HG03196 (cell line): ENCODE results near the gene KIF7.
"Not testable (repeated sequence)": the region's sequence is repeated elsewhere in the genome, so short reads cannot be mapped to it uniquely, and the experiment has no call there.

Experiments
- ATAC-seq: cut with Tn5 transposase; IDR thresholded peaks from one replicate; pipeline ENCODE4 v1.9.1; 2021; ENCODE audit not compliant: unreplicated experiment

Gene KIF7

DNA sequence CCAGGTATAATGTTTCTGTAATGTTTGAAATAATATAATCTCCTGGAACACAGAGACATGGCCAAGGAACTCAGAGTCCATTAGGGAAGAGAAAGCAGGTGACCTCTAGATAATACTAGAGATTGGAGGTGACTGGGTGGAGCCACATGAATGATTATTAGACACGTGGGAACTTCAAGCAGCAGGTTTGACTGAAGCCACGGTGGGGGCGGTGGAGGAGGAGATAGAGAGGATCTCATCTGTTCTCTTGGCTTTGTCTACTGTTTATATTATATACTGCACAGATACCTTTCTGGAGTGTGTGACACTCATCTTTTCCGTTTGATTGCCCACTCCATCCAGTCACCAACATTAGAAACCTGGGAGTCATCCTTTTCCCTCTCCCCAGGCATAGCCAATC, 33.7 kb downstream of the KIF7 start:
- ATAC-seq: no peak

DNA sequence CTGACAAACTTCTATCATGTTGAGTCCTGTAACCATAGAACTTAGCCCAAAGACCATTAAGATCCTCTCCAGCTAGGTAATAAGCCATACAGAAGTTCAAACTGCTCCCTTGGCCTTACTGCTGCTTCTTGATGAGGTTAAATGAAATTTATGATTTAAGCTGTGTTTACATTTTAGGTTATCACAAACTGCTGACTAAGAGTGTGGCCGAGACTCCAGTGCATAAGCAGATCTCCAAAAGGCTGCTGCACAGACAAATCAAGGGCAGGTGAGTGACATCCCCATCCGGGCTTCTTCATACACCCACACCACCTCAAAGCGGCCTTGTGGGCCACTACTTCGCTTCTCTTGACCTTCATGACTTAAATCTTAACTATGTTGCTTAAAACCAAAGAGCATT, 39.0 kb downstream of the KIF7 start:
- no peak for ATAC-seq

DNA sequence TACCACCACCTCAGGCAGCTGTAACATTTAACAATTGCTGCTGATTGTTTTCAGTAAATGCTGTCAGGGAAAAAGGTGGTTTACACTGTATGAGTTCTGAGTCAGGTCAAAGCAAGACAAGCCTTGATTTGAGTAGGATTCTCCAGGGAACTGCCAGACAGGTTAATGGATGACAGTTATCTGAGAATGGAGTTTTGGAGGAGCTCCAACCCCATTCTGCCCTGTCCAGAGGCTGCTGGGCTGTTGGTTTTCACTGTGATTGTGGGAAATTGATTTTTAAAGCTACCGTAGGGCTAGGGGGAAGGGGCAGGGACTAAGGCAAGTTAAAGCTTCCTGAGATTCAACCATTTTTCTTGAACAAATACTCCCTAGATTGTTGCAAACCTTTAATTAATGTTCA, 40.1 kb downstream of the KIF7 start:
- no peak for ATAC-seq

DNA sequence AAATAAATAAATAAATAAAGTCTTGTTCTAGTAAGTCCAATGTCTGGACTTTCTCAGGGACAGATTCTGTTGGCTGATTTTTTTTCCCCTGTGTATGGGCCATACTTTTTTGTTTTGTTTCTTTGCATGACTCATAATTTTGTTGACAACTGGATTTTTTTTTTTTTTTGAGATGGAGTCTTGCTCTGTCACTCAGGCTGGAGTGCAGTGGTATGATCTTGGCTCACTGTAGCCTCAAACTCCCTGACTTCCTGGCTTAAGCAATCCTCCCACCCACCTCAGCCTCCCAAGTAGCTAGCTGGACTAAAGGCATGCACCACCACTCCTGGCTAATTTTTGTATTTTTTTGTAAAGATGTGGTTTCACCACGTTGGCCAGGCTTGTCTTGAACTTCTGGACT, 41.1 kb downstream of the KIF7 start:
- no peak for ATAC-seq

DNA sequence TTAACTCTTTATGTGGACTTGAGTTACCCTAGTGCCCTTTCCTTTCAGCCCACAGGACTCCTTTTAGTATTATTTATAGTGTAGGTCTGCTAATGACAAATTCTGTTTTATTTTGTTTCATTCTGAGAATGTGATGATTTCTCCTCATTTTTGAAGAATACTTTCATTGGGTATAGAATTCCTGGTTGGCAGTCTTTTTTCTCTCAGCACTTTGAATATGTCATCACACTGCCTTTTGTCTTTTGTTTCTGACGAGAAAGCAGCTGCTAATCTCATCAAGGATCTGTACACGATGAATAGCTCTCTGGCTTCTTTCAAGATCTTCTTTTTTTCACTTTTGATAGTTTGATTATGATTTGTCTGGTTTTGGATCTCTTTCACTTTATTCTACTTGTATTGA, 42.2 kb downstream of the KIF7 start:
- no peak for ATAC-seq

DNA sequence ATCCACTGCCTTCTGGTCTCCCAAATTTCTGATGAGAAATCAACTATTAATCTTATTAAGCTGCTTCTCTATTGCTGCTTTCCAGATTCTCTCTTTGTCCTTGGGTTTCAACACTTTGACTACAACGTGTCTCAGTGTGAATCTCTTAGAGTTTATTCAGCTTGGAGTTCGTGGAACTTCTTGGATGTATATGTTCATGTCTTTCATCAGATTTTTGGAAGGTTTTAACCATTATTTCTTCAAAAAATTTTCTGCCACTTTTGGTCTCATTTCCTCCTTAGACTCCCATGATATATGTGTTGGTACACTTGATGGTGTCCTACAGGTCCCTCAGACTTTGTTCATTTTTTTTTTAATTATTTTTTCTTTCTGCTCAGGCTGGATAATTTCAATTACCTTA, 44.0 kb downstream of the KIF7 start:
- ATAC-seq: no peak

DNA sequence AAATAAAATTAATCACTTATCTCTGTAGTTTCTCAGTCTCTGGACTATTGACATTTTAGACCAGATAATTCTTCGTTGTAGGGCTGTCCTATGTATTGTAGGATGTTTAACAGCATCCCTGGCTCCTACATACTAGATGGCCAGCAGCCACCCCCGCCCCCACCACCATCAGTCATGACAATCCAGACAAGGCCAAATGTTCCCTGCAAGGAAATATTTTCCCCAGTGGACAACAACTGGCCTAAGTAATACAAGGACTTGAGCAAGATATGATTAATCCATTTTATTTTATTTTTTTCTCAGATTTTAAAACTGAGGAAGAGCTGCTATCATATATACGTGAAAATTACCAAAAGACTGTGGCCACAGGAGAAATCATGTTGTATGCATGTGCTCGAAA, 56.2 kb downstream of the KIF7 start:
- ATAC-seq: no peak

DNA sequence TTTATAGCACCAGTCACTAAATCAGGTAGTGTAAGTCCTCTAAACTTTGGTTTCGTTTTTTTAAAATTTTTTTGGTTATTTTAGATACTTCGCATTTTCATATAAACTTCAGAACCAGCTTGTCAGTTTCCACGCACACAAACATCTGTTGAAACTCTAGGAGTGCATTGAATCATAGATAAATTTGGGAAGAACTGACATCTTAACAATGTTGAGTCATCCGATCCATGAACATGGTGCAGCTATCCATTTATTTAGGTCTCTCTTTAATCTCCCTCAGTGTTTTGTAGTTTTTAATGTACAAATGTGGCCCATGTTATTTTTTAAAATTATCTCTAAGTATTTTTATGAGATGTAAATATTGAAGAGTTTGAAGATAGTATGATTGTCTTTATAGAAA, 62.2 kb downstream of the KIF7 start:
- no peak for ATAC-seq

DNA sequence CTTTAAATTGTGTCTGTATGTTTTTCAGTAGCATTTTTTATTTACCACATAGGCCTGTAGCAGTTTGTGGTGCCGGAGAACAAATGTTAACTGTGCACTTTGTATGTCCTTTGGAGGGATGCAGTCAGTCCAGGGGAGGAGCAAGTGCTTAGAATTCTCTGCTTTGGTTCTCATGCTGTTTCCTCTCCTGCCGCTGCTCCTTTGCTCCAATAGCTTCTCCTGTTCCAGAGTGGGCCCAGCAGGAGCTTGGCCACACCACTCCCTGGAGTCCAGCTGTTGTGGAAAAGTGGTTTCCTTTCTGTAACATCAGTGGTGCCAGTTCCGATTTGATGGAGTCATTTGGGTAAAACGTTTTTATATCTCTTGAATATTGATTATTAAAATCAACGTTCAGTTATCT, 63.4 kb downstream of the KIF7 start:
- no peak for ATAC-seq

DNA sequence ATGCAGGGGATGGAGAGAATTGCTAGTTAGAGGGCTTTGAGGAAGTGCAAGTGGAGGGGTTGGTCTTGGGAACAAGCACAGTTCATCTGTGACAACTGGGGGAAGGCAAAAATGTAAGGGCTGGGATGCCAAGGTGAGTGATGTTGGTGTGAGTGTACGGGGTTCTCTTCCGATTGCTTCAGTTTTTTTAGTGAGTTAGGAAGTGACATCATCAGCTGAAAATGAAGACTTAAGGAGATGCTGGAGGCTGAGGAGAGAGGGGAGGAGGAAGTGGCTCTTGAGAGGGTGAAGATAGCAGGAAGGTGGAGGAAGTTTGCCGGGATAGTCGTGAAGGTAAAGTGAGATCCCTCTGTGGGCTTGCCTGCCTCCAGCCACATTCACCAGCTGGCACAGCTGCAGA, 67.3 kb downstream of the KIF7 start:
- ATAC-seq: no peak

DNA sequence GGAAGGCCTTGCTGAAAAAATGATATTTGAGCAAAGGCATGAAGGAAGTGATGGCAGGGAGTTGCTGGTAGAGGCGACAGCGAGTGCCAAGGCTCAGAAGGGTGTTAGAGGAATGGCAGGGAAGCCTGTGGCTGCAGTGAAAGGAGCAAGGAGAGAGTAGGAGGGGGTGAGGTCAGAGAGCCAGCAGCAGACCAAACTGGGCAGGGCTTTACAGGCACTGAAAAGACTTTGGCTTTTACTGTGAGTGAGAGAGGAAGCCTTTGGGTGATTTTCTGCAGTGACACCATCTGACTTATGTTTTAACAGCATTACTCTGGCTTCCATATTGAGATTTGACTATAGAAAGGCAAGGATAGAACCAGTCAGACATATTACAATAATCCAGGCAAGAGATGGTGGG, 68.6 kb downstream of the KIF7 start:
- no peak for ATAC-seq

DNA sequence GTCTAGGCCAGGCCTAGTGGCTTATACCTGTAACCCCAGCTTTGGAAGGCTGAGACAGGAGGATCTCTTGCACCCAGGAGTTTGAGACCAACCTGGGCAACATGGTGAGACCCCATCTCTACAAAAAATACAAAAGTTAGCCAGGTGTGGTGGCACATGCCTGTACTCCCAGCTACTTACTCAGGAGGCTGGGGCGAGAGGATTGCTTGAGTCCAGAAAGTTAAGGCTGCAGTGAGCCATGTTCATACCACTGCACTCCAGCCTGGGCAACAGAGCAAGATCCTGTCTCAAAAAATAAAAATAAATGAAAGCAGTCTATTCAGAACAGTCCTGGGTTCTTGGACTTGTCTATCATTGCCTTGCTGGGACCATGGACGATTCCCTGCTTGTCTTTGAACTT, 74.5 kb downstream of the KIF7 start:
- ATAC-seq: not testable (repeated sequence)

DNA sequence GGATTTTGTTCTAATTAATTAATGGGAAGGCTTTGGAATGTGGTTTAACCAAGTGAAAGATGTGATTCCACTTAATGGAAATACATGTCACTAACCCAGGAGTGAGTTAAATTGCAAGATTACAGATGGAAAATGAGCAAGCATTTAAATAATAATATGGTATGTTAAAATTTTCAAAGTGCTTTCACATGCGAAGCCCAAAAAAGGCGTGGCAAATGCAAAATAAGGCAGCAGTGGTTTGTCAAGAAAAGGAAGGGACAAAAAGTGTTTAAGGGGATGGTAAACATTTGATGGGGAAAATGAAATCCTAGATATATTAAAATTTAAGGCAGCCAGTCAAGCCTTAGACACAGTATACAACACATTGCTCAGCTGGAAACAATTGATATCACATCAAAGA, 77.1 kb downstream of the KIF7 start:
- ATAC-seq: no peak
